ENCODE results near the gene PDAP1.
"Not testable (repeated sequence)": the region's sequence is repeated elsewhere in the genome, so short reads cannot be mapped to it uniquely, and the experiment has no call there.

Gene PDAP1

GRCh38 chr7:99375070-99375807 is 33.2 kb downstream of the PDAP1 start:
- DNase-seq = peak; percentile 71

DNA sequence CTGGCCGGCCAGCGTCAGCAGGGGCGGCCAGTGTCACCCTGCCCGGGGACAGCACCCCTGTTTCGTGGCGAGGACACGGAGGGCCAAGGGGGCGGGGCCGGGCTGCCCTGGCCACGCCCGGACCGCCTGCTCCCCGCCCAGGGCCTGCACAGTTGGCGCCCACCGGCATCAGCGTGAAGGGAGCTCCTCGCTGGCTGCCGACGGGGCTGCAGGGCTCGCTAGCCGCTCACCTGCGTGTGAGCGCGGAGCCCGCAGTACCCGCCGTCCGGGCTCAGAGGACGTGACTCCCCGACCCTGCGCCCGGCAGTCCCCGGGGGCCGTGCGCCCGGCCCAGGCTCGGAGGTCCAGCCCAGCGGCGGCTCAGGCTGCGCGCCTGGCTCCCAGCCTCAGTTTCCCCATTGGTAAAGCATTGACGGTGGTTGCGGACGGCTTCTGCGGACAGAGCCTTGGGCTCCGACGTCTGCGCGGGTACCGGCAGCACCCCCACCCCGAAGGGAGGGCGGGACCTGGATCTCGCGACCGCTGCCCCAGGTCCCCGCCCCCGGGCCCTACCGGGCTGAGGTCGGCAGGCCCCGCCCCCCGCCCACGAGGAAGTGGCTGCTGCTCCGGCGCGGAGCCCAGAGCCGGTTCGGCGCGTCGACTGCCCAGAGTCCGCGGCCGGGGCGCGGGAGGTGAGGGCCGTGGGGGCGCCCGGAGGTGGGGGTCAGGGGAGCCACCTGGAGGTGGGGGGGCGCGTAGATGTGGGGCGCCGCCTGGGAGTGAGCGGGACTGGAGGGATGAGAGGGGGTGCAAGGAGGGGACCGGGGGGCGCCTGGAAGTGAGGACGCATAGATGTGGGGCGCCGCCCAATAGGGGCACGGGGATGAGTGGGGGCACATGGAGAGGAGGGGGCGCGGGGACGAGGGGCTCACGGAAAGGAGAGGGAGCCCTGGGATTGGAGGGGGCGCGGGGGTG is 34.0 kb downstream of the PDAP1 start, which contains the start of gene ARPC1B:
Gene ARPC1B, plus strand, starts transcription at position 620 of the 954 bp plus-strand sequence. CDS start 10,985 bp downstream, outside the sequence.
- DNase-seq = peak; percentile 68

GRCh38 chr7:99373091-99374066 is 35.0 kb downstream of the PDAP1 start:
- no peak for DNase-seq

DNA sequence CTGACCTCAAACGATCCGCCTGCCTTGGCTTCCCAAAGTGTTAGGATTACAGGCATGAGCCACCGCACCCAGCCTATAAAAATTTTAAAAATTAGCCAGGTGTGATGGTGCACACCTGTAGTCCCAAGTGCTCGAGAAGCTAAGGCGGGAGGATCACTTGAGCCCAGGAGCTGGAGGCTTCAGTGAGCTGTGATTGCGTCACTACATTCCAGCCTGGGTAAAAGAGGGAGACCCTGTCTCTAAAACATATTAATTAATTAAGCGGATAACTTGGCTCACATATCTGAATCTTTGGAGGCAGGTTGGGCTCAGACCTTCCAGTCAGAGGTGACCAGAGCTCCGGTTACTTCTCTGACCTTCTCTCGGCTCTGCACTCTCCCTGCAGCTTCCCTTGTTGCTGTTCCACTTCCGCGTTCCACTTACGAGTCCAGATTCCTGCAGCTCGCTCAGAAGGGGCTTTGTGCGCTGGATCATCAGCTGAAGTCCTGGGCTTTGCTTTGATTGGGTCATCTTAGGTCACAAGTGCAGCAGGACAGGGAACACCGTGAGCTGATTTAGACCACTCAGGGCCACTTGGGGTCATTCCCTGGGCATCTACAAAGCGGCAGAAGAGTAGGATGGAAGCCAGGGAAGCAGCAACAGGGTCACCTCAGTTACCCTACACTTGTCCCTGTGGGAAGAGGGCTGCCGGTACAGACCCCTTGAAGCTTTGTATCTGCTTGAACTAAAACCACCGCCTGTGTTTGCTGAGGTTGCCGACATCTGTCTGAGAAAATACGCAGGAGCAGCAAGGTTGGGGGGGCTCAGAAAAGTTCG is 35.9 kb downstream of the PDAP1 start:
- DNase-seq = peak; percentile 54

DNA sequence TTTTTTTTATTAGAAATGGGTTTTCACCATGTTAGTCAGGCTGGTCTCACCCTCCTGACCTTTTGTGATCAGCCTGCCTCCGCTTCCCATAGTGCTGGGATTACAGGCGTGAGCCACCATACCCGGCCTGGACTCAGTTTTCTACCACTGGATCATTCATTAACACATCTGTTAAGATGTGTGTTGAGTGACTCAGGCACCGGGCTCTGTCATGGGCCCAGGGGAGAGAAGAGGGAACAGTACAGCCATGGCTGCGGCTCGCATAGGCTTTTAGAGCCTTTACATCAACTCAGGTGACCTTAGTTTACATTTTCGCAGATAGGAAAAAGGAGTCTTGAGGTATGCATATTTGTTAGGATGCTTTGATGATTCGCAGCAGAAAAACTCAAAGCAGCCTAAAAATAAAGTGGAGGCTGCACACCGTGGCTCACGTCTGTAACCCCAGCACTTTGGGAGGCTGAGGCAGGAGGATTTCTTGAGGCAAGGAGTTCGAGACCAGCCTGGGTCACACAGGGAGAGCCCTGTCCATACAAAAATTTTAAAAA is 36.9 kb downstream of the PDAP1 start:
- DNase-seq = no peak

- no peak for DNase-seq
Observed at GRCh38 chr7:99369767-99370391, 38.5 kb downstream of the PDAP1 start.

DNA sequence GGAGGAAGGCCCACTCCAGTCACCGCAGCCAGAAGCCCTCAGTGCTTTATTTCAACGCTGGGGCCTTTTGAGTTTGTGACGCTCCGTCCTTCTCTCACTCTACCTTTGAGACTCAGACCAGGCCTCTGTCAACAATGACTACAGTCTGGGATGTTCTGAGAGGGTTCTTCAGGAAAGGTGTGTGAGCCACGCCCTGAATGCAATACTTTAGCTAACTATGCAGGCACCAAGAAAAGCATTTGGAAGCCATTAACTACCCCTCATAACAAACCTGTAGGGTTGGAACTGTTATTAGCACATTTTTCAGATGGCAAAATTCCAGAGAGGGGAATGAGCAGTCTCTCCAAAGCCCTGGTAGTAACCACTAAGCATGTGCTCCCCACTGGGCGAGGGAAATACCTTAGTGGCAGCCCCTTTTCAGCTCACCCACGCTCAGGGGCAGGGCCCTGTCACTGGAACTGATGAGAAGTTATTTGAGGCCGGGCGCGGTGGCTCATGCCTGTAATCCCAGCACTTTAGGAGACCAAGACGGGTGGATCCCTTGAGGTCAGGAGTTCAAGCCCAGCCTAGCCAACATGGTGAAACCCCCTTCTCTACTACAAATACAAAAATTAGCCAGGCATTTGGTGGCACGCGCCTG is 39.5 kb downstream of the PDAP1 start:
- DNase-seq = no peak

GRCh38 chr7:99366646-99367045 is 41.8 kb downstream of the PDAP1 start:
- no peak for DNase-seq

DNA sequence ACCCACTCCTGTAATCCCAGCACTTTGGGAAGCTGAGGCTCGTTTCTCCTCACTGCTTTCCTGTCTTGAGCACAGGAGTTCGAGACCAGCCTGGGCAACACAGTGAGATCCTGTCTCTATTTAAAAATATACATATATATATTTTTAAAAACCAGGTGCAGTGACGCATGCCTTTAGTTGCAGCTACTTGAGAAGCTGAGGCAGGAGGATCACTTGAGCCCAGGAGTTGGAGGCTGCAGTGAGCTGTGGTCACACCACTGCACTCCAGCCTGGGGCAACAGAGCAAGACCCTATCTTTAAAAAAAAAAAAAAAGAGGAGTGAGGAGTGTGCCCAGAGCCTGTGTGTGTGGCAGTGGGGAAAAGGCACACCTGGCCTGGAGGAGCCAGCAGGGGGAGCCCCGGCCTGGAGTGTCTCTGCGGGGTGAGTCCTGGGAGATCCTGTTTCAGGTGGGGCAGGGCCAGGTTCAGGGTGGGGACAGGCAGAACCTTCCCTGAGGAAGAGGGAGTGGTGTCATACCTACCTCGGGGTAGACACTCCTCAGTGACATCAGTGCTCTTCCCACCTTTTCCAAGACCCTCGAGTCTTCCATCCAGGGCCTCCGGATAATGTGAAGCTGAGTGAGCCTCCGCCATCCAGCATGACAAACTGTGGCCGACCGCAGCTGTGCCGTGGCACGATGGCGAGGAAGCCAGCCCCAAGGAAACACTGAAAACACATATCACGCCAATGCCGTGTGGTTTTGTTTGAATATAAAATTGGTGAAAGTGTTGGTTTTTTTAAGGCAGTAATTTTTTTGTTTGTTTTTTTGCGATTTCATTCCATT is 42.9 kb downstream of the PDAP1 start:
- DNase-seq = no peak

- DNase-seq = no peak
Observed at GRCh38 chr7:99363286-99363685, 45.1 kb downstream of the PDAP1 start.

DNA sequence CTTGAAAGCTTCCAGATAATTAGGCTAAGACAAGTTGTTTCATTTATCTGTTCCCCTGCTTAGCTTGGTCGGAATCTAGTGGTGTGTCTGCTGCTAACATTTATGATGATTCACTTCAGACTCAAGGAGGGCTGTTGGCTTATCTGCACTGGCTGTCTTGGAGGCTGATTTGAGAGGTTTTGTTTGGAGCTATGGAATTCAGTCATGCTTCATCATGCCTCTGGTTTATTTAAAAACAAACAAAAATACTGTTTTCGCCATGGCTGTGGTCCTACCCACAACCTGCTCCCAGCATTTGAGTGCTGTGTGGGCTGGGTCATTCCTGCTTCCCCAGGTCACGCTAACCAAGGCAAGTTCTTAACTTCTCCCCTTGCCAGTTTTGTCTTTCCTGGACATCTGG is 45.6 kb downstream of the PDAP1 start:
- DNase-seq = no peak

GRCh38 chr7:99359465-99360154 is 48.8 kb downstream of the PDAP1 start:
- DNase-seq = no peak

DNA sequence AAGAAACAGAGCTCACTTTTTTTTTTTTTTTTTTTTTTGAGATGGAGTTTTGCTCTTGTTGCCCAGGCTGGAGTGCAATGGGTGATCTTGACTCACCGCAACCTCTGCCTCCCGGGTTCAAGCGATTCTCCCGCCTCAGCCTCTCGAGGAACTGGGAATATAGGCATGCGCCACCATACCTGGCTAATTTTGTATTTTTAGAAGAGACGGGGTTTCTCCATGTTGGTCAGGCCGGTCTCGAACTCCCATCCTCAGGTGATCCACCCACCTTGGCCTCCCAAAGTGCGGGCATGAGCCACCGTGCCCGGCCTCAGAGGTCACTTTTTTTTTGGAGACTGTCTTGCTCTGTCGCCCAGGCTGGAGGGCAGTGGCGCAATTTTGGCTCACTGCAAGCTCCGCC is 49.9 kb downstream of the PDAP1 start:
- not testable (repeated sequence) for DNase-seq

DNA sequence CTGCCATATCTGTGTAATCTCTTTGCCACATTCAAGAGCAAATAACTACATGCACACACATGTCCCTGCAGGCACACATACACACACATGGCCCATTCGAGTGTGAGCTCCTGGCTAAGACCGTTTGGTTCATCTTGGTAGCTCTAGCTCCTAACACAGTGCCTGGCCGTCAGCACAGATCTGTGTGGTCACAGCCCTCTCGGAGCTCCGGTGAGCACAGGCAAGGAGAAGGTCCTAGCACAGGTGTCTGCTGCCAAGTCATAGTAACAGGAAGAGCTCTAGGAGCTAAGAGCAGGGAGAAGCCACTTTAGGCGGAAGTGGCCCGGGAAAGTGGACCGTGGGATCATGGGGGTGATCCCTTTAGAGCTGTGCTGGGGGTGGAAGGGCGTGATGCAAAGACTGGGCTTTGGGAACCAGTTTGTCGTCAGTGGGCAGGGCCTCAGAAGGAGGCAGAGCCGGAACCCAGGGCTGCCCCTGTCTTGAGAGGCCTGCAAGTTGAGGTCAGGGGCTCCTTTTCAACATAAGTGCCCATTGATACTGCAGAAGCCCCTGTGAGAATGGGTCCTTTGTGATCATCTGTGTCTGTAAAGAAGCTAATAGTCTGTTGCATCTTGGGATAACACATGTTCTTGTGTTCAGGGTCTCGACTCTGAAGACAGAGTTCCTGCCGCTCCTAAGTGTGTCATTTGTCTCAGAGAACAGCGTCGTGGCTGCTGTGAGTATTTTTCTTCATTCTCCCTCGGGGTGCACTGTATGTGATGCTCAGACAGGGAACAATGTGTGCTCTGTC is 50.5 kb downstream of the PDAP1 start:
- DNase-seq = no peak

DNA sequence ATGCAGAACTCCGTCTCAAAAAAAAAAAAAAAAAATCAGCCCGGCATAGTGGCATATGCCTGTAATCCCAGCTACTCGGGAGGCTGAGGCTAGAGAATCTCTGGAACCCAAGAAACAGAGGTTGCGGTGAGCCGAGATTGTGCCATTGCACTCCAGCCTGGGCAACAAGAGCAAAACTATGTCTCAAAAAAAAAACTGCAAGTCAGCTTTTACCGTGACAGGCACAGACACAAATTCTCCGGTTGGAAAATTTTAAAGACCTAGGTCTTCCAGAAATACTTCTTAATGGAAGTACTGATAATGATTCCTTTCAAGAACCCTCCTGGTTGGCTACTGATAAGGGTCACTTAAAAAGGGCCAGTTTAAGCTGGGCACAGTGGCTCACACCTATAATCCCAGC is 53.3 kb downstream of the PDAP1 start:
- no peak for DNase-seq

DNA sequence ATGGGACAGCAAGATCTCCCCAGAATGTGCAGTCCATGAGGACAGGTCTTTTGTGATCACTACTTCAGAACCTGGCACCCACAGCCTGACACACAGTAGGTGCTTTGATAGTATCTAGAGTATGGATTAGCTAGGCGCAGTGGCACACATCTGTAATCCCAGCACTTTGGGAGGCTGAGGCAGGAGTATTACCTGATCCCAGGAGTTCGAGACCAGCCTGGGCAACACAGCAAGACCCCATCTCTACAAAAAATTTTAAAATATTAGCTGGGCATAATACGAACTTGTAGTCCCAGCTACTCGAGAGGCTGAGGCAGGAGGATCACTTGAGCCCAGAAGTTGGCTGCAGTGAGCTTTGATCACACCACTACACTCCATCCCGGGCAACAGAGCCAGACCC is 56.1 kb downstream of the PDAP1 start:
- no peak for DNase-seq

DNA sequence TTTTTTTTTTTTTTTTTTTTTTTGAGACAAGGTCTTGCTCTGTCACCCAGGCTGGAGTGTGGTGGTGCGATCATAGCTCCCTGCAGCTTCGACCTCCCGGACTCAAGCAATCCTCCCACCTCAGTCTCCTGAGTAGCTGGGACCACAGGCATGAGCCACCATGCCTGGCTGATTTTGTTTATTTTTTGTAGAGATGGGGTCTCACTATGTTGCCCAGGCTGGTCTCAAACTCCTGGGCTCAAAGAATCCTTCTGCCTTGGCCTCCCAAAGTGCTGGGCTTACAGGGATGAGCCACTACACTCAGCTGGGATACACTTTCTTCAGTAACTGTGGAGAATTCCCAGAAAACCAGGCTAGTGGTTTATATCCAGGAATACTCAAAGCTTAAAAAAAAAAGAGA is 57.8 kb downstream of the PDAP1 start:
- not testable (repeated sequence) for DNase-seq

Measured in fibroblast of skin of scalp (primary cell).